Nephron progenitor cell (in vitro differentiated cells): ENCODE measurements around the gene TSEN15.

Experiments
- DNase-seq: peaks from one replicate; pipeline ENCODE4 v3.0.0; 2021
- H3K27ac Mint-ChIP-seq: 2 replicates; pipeline ENCODE4 v1.8.0; 2021; ENCODE audit warnings: mild to moderate bottlenecking, moderate library complexity, mixed read lengths
- H3K27me3 Mint-ChIP-seq: 2 replicates; pipeline ENCODE4 v1.8.0; 2021; ENCODE audit warnings: mild to moderate bottlenecking, low read depth, mixed read lengths; ENCODE audit not compliant: poor library complexity
- H3K36me3 Mint-ChIP-seq: 2 replicates; pipeline ENCODE4 v1.8.0; 2021; ENCODE audit warnings: low read depth, mixed read lengths
- H3K4me1 Mint-ChIP-seq: 2 replicates; pipeline ENCODE4 v1.8.0; 2021; ENCODE audit warnings: mixed read lengths
- H3K4me3 Mint-ChIP-seq: 2 replicates; pipeline ENCODE4 v1.8.0; 2021; ENCODE audit warnings: mild to moderate bottlenecking, moderate library complexity, mixed read lengths
- H3K9me3 Mint-ChIP-seq: 2 replicates; pipeline ENCODE4 v1.8.0; 2021; ENCODE audit warnings: mild to moderate bottlenecking, moderate library complexity, mixed read lengths
- TF ChIP-seq, protein P1 (sequence below): fragments of 200-600 bp; sonication (generic); IDR thresholded peaks from 2 replicates; pipeline ENCODE4 v1.5.0; 2021; ENCODE audit warnings: antibody characterized with exemption

TSEN15 gene

DNA sequence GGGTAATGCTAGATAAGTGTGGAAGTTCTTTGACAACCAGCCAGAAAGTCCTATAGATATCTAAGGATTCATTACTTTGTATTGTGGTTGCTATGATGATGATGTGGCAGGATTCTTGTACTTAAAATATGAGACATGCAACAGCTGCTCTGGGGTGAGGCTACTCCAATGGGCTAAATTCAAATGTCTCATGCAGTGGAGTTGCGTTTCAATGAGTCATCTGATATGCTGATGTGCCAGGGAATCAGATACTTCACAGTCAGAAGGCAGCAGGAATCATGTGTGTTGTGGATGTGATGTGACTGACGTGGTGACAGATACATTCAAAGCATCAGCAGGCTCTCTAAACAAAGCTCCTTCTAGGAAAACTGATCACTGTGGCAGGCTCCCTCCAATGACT is 66.5 kb downstream of the TSEN15 start:
- Mint-ChIP-seq H3K27me3 (no peaks in the 10 kb centered on the region), H3K9me3 (peaks cover 3% of the 10 kb centered on the region), H3K36me3 (peaks cover 11% of the 10 kb centered on the region), H3K4me1 (peaks cover 21% of the 10 kb centered on the region), H3K27ac (no peak overlapping the region), H3K4me3 (no peak overlapping the region)
- no peak for DNase-seq
- TF ChIP-seq, protein P1, sequence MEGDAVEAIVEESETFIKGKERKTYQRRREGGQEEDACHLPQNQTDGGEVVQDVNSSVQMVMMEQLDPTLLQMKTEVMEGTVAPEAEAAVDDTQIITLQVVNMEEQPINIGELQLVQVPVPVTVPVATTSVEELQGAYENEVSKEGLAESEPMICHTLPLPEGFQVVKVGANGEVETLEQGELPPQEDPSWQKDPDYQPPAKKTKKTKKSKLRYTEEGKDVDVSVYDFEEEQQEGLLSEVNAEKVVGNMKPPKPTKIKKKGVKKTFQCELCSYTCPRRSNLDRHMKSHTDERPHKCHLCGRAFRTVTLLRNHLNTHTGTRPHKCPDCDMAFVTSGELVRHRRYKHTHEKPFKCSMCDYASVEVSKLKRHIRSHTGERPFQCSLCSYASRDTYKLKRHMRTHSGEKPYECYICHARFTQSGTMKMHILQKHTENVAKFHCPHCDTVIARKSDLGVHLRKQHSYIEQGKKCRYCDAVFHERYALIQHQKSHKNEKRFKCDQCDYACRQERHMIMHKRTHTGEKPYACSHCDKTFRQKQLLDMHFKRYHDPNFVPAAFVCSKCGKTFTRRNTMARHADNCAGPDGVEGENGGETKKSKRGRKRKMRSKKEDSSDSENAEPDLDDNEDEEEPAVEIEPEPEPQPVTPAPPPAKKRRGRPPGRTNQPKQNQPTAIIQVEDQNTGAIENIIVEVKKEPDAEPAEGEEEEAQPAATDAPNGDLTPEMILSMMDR = no peak
